CD14-positive monocyte (primary cell): ENCODE results near the gene DPPA2. TPM values are rescaled to one million over a fixed set of nuclear protein-coding genes. Genes with fewer than 3 reads are reported as not detected.

Source experiments
- DNase-seq, 3 donors: peaks; one replicate each; pipeline ENCODE4 v3.0.0-alpha.2; 2011 to 2022
- H2AFZ ChIP-seq: 2 replicates; pipeline ENCODE4 v1.6.0; 2012; ENCODE audit warnings: mild to moderate bottlenecking, low read depth, low read length, inconsistent platforms; ENCODE audit not compliant: insufficient read depth, poor library complexity, severe bottlenecking
- H3K27ac ChIP-seq, 2 donors: 1 replicate in 1 of 2; 2 replicates in 1 of 2; pipeline ENCODE4 v1.5.1; 2012 to 2013; ENCODE audit warnings: low read length in 2 of 2, control low read depth in 1 of 2, inconsistent platforms in 1 of 2, low read depth in 1 of 2, mild to moderate bottlenecking in 1 of 2
- H3K27me3 ChIP-seq, 2 donors: one replicate each; pipeline versions ENCODE4 v1.6.0 to v1.6.1; 2011 to 2013; ENCODE audit warnings: low read length in 2 of 2; ENCODE audit not compliant: control insufficient read depth in 2 of 2, insufficient read depth in 2 of 2
- H3K36me3 ChIP-seq, 2 donors: replicated peaks in 1 of 2; 1 replicate in 1 of 2; 2 replicates in 1 of 2; pipeline versions ENCODE4 v1.5.1 to v1.6.1; 2012 to 2013; ENCODE audit warnings: low read length in 2 of 2, control low read depth in 1 of 2, inconsistent platforms in 1 of 2, mild to moderate bottlenecking in 1 of 2; ENCODE audit not compliant: insufficient read depth in 2 of 2, control insufficient read depth in 1 of 2
- H3K4me1 ChIP-seq, 2 donors: 1 replicate in 1 of 2; 2 replicates in 1 of 2; pipeline versions ENCODE4 v1.5.1 to v1.6.1; 2012 to 2013; ENCODE audit warnings: low read length in 2 of 2, control low read depth in 1 of 2, inconsistent platforms in 1 of 2, mild to moderate bottlenecking in 1 of 2, moderate library complexity in 1 of 2; ENCODE audit not compliant: insufficient read depth in 2 of 2, control insufficient read depth in 1 of 2
- H3K4me2 ChIP-seq: replicated peaks from 2 replicates; pipeline ENCODE3; 2012; ENCODE audit warnings: low read length, moderate library complexity, mild to moderate bottlenecking; ENCODE audit not compliant: poor library complexity, severe bottlenecking; ENCODE audit errors: extremely low read depth
- H3K4me3 ChIP-seq, 3 experiments: fragments of 200-600 bp in 1 of 3; sonication (generic) in 1 of 3; replicated peaks in 1 of 3; 1 replicate in 2 of 3; 2 replicates in 1 of 3; pipeline ENCODE4 v1.5.1; 2011 to 2013; ENCODE audit warnings: low read length in 3 of 3, mild to moderate bottlenecking in 3 of 3, control low read depth in 2 of 3, low read depth in 2 of 3, inconsistent platforms in 1 of 3, moderate library complexity in 1 of 3
- H3K79me2 ChIP-seq: 2 replicates; pipeline ENCODE4 v1.6.0; 2012; ENCODE audit warnings: mild to moderate bottlenecking, control low read depth, inconsistent platforms, low read length, moderate library complexity; ENCODE audit not compliant: insufficient read depth
- H3K9ac ChIP-seq: 2 replicates; pipeline ENCODE4 v1.6.0; 2017; ENCODE audit warnings: low read length, mild to moderate bottlenecking; ENCODE audit not compliant: insufficient read depth, poor library complexity, severe bottlenecking
- H3K9me3 ChIP-seq, 2 donors: replicated peaks in 1 of 2; 1 replicate in 1 of 2; 2 replicates in 1 of 2; pipeline versions ENCODE4 v1.5.1 to v1.6.1; 2012 to 2013; ENCODE audit warnings: low read length in 2 of 2, control low read depth in 1 of 2; ENCODE audit not compliant: control insufficient read depth in 1 of 2, insufficient read depth in 1 of 2
- H4K20me1 ChIP-seq: 2 replicates; pipeline ENCODE4 v1.6.0; 2012; ENCODE audit warnings: mild to moderate bottlenecking, low read length, control low read depth, moderate library complexity; ENCODE audit not compliant: insufficient read depth
- H3K27ac Mint-ChIP-seq, 7 donors: one replicate each; pipeline ENCODE4 v1.8.0; 2020; ENCODE audit warnings: mild to moderate bottlenecking in 7 of 7, mixed read lengths in 7 of 7, moderate library complexity in 6 of 7, inconsistent platforms in 2 of 7
- H3K27me3 Mint-ChIP-seq, 3 donors: one replicate each; pipeline ENCODE4 v1.8.0; 2021 to 2022; ENCODE audit warnings: low read depth in 3 of 3, mild to moderate bottlenecking in 3 of 3, mixed read lengths in 3 of 3, moderate library complexity in 3 of 3, inconsistent platforms in 1 of 3
- H3K36me3 Mint-ChIP-seq, 2 donors: one replicate each; pipeline ENCODE4 v1.8.0; 2020; ENCODE audit warnings: mixed read lengths in 2 of 2, inconsistent platforms in 1 of 2, mild to moderate bottlenecking in 1 of 2
- H3K4me1 Mint-ChIP-seq: one replicate; pipeline ENCODE4 v1.8.0; 2020; ENCODE audit warnings: mild to moderate bottlenecking, mixed read lengths
- H3K4me3 Mint-ChIP-seq, 2 donors: one replicate each; pipeline ENCODE4 v1.8.0; 2020; ENCODE audit warnings: mild to moderate bottlenecking in 2 of 2, mixed read lengths in 2 of 2, moderate library complexity in 1 of 2
- H3K9me3 Mint-ChIP-seq, 7 donors: one replicate each; pipeline ENCODE4 v1.8.0; 2020 to 2022; ENCODE audit warnings: mixed read lengths in 7 of 7, mild to moderate bottlenecking in 6 of 7, moderate library complexity in 6 of 7, inconsistent platforms in 2 of 7
- WGBS: methylation state at CpG from one replicate; pipeline ENCODE4 v1.1.5; 2013; ENCODE audit warnings: missing lambda C conversion rate; ENCODE audit not compliant: insufficient coverage; 5-methylcytosine and 5-hydroxymethylcytosine counted together
- intact Hi-C, 2 donors: fragments of 100-400 bp; cut with micrococcal nuclease; formaldehyde crosslinking; loops; one replicate each; pipeline versions ENCODE4 v1.15.0 to v1.15.1; 2023
- polyA plus RNA-seq, 3 donors: library from polyadenylated mRNA; depleted of rRNA in 1 of 3; unstranded in 2 of 3; stranded (reverse) in 1 of 3; fragments of 300-500 nt in 2 of 3; fragments of >200 nt in 1 of 3; fragmentation: Illumina TruSeq in 2 of 3; gene quantifications; 1 replicate in 2 of 3; 2 replicates in 1 of 3; pipeline ENCODE4 v1.2.3, GENCODE V29; 2012 to 2021
- TF ChIP-seq, protein P1 (sequence below): fragments of 200-600 bp; IDR thresholded peaks from one replicate; pipeline ENCODE4 v1.8.0; 2022; ENCODE audit warnings: antibody characterized with exemption, mild to moderate bottlenecking

The DPPA2 gene
- polyA plus RNA-seq, 3 donors, result not detected

DNA sequence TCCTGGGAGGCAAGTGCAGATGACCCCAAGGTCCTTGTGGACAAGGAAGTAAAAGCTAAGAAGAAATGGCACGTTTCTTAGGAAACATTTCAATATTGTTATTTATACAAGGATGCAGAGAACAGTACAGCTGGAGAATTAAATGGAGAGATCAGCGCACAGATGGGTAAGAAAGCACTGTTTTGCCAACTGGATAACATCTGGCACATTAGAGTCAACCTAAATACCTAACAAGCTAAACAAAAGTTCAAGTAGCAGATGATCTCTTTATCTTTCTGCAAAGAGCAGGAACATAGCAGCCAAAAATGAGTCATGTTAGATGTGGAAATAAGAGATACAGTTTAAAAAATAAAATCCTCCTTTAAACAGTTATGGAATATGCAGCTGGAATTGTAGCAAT, 36.7 kb upstream of the DPPA2 start:
- Mint-ChIP-seq H3K27ac (no peak overlapping the region), H3K9me3 (peaks cover 0 to 10% (median 2%) of the 10 kb centered on the region in 7 donors), H3K27me3 (peaks cover 0 to 5% (median 0%) of the 10 kb centered on the region in 3 donors), H3K36me3 (no peaks in the 10 kb centered on the region), H3K4me3 (no peak overlapping the region), H3K4me1 (peaks cover 2% of the 10 kb centered on the region)
- Histone ChIP-seq H4K20me1 (no peaks in the 10 kb centered on the region), H3K27me3 (no peaks in the 10 kb centered on the region), H3K79me2 (no peaks in the 10 kb centered on the region), H3K4me3 (no peak overlapping the region), H3K36me3 (no peaks in the 10 kb centered on the region), H3K4me2 (no peak overlapping the region), H3K4me1 (no peaks in the 10 kb centered on the region), H3K9ac (no peak overlapping the region), H3K27ac (no peak overlapping the region), H2AFZ (no peak overlapping the region), H3K9me3 (peaks cover 0 to 4% of the 10 kb centered on the region in 2 donors)
- no peak for DNase-seq
- no CpG with 5 or more reads among the region's 2 CpGs for WGBS
- TF ChIP-seq, protein P1, sequence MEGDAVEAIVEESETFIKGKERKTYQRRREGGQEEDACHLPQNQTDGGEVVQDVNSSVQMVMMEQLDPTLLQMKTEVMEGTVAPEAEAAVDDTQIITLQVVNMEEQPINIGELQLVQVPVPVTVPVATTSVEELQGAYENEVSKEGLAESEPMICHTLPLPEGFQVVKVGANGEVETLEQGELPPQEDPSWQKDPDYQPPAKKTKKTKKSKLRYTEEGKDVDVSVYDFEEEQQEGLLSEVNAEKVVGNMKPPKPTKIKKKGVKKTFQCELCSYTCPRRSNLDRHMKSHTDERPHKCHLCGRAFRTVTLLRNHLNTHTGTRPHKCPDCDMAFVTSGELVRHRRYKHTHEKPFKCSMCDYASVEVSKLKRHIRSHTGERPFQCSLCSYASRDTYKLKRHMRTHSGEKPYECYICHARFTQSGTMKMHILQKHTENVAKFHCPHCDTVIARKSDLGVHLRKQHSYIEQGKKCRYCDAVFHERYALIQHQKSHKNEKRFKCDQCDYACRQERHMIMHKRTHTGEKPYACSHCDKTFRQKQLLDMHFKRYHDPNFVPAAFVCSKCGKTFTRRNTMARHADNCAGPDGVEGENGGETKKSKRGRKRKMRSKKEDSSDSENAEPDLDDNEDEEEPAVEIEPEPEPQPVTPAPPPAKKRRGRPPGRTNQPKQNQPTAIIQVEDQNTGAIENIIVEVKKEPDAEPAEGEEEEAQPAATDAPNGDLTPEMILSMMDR, result no peak
- intact Hi-C loops, result no loop called here

DNA sequence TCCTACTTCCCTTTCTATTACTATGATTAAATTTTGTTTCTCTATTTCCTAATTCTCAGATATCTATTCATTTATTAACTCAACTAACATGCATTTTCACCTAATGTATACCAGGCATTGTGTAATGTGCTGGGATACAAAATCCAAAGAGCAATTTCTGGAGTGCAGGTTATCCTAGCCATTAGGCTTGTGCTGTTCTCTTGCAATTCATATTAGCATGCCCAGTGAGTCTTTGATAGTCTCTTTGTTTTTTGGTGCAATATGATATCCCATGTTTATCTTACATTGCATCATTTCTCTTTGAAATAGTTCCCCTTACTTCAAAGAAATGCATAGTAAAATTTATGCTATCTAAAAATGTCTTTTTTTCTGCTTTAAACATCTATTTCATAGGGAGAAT, 34.9 kb upstream of the DPPA2 start:
- H3K36me3 Mint-ChIP-seq, result no peaks in the 10 kb centered on the region
- Histone ChIP-seq H3K79me2 (no peaks in the 10 kb centered on the region), H3K27me3 (no peaks in the 10 kb centered on the region), H2AFZ (no peak overlapping the region), H3K4me2 (no peak overlapping the region), H3K9me3 (peaks cover 0 to 5% of the 10 kb centered on the region in 2 donors), H4K20me1 (no peaks in the 10 kb centered on the region), H3K4me3 (no peak overlapping the region), H3K27ac (no peak overlapping the region), H3K9ac (no peak overlapping the region), H3K4me1 (no peaks in the 10 kb centered on the region), H3K36me3 (no peaks in the 10 kb centered on the region)
- no peak overlapping the region for H3K27ac Mint-ChIP-seq
- no peak overlapping the region for H3K4me3 Mint-ChIP-seq
- H3K9me3 Mint-ChIP-seq, result peaks cover 0 to 9% (median 2%) of the 10 kb centered on the region in 7 donors
- intact Hi-C loops, result no loop called here
- no peak for DNase-seq
- peaks cover 2% of the 10 kb centered on the region for H3K4me1 Mint-ChIP-seq
- TF ChIP-seq, protein P1, result no peak
- H3K27me3 Mint-ChIP-seq, result peaks cover 0 to 3% (median 2%) of the 10 kb centered on the region in 3 donors
